ENCODE results near the gene SP140.

GRCh38 chr2:230176996-230177395, 48.5 kb upstream of the SP140 start:
- TF ChIP-seq EP300 (IDR thresholded peaks at IDR 0.05; ENCODE audit: low read length) (no peak), ETV5 (CRISPR knock-in tag; IDR thresholded peaks at IDR 0.05; ENCODE audit: low read depth) (no peak), NFIC (IDR thresholded peaks at IDR 0.05) (no peak), CREB1 (IDR thresholded peaks at IDR 0.05) (no peak), CREB1 (CRISPR knock-in tag; IDR thresholded peaks at IDR 0.05) (no peak), ZKSCAN8 (CRISPR knock-in tag; IDR thresholded peaks at IDR 0.05) (no peak), HLTF (IDR thresholded peaks at IDR 0.05) (no peak), PHB2 (IDR thresholded peaks at IDR 0.05; ENCODE audit: low read depth) (no peak), POLR2AphosphoS5 (IDR thresholded peaks at IDR 0.05; ENCODE audit: control insufficient read depth, insufficient read depth, low read depth, low read length) (no peak), CHD4 (IDR thresholded peaks at IDR 0.05; ENCODE audit: insufficient read depth, insufficient replicate concordance, low read depth, low read length, poor library complexity, severe bottlenecking) (no peak)
- TF ChIP-seq, protein P1, sequence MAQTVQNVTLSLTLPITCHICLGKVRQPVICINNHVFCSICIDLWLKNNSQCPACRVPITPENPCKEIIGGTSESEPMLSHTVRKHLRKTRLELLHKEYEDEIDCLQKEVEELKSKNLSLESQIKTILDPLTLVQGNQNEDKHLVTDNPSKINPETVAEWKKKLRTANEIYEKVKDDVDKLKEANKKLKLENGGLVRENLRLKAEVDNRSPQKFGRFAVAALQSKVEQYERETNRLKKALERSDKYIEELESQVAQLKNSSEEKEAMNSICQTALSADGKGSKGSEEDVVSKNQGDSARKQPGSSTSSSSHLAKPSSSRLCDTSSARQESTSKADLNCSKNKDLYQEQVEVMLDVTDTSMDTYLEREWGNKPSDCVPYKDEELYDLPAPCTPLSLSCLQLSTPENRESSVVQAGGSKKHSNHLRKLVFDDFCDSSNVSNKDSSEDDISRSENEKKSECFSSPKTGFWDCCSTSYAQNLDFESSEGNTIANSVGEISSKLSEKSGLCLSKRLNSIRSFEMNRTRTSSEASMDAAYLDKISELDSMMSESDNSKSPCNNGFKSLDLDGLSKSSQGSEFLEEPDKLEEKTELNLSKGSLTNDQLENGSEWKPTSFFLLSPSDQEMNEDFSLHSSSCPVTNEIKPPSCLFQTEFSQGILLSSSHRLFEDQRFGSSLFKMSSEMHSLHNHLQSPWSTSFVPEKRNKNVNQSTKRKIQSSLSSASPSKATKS (CRISPR knock-in tag; IDR thresholded peaks at IDR 0.05), result no peak
- TF ChIP-seq, protein P2, sequence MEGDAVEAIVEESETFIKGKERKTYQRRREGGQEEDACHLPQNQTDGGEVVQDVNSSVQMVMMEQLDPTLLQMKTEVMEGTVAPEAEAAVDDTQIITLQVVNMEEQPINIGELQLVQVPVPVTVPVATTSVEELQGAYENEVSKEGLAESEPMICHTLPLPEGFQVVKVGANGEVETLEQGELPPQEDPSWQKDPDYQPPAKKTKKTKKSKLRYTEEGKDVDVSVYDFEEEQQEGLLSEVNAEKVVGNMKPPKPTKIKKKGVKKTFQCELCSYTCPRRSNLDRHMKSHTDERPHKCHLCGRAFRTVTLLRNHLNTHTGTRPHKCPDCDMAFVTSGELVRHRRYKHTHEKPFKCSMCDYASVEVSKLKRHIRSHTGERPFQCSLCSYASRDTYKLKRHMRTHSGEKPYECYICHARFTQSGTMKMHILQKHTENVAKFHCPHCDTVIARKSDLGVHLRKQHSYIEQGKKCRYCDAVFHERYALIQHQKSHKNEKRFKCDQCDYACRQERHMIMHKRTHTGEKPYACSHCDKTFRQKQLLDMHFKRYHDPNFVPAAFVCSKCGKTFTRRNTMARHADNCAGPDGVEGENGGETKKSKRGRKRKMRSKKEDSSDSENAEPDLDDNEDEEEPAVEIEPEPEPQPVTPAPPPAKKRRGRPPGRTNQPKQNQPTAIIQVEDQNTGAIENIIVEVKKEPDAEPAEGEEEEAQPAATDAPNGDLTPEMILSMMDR (IDR thresholded peaks at IDR 0.05 in 2 of 3, conservative IDR thresholded peaks at IDR 0.05 in 1 of 3; ENCODE audit: insufficient read depth in 2 of 3, low read depth in 1 of 3, low read length in 3 of 3), result no peak
- TF ChIP-seq, protein P3, sequence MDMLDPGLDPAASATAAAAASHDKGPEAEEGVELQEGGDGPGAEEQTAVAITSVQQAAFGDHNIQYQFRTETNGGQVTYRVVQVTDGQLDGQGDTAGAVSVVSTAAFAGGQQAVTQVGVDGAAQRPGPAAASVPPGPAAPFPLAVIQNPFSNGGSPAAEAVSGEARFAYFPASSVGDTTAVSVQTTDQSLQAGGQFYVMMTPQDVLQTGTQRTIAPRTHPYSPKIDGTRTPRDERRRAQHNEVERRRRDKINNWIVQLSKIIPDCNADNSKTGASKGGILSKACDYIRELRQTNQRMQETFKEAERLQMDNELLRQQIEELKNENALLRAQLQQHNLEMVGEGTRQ (CRISPR knock-in tag; IDR thresholded peaks at IDR 0.05), result no peak
